SK-N-SH (cell line): ENCODE measurements around the gene JAK1. TPM values are rescaled to one million over a fixed set of nuclear protein-coding genes. Genes with fewer than 3 reads are reported as not detected.

Experiments used
- CTCF ChIA-PET: fragments of 300-600, 350-600 bp; formaldehyde crosslinking; extraction: SDS; loops from one replicate; lab custom pipeline; 2021; lab: Yijun Ruan, JAX
- POLR2A ChIA-PET: fragments of 350-600 bp; sonication (Branson Sonifier 250); formaldehyde crosslinking; extraction: SDS; loops from one replicate; lab custom pipeline; 2020; ENCODE audit warnings: antibody characterized with exemption, inconsistent platforms; lab: Yijun Ruan, JAX
- DNase-seq: peaks from one replicate; pipeline ENCODE4 v3.0.0; 2012
- H2AFZ ChIP-seq: fragments of 200-600 bp; sonication (generic); 2 replicates; pipeline ENCODE4 v1.8.1; 2016; ENCODE audit warnings: antibody characterized with exemption, mild to moderate bottlenecking, low read depth
- H3F3A ChIP-seq: fragments of 200-600 bp; sonication (generic); replicated peaks from 2 replicates; pipeline ENCODE3; 2016; ENCODE audit warnings: antibody characterized with exemption, mild to moderate bottlenecking; ENCODE audit not compliant: insufficient read depth
- H3K27ac ChIP-seq, 2 experiments: fragments of 200-500 bp in 1 of 2; fragments of 200-600 bp in 1 of 2; sonication (Bioruptor generic) in 1 of 2; sonication (generic), shearing (Covaris generic) in 1 of 2; 2 replicates each; pipeline versions ENCODE4 v1.5.1 to v1.6.1; 2014 to 2016; ENCODE audit warnings: low read depth in 2 of 2, inconsistent platforms in 1 of 2, low read length in 1 of 2, mild to moderate bottlenecking in 1 of 2, mixed read lengths in 1 of 2
- H3K27me3 ChIP-seq: fragments of 200-600 bp; sonication (generic), shearing (Covaris generic); 2 replicates; pipeline ENCODE4 v1.6.1; 2016; ENCODE audit warnings: mixed run types; ENCODE audit not compliant: insufficient read depth
- H3K36me3 ChIP-seq, 2 experiments: fragments of 200-500 bp in 1 of 2; fragments of 200-600 bp in 1 of 2; sonication (Bioruptor generic) in 1 of 2; sonication (generic) in 1 of 2; replicated peaks in 1 of 2; 2 replicates each; pipeline versions ENCODE3 to v1.5.1; 2014 to 2016; ENCODE audit warnings: low read length in 1 of 2, mild to moderate bottlenecking in 1 of 2; ENCODE audit not compliant: insufficient read depth in 2 of 2, control insufficient read depth in 1 of 2
- H3K4me1 ChIP-seq, 2 experiments: fragments of 200-500 bp in 1 of 2; fragments of 200-600 bp in 1 of 2; sonication (Bioruptor generic) in 1 of 2; sonication (generic), shearing (Covaris generic) in 1 of 2; 2 replicates each; pipeline versions ENCODE4 v1.5.1 to v1.6.1; 2014 to 2016; ENCODE audit warnings: low read depth in 1 of 2, low read length in 1 of 2, mixed run types in 1 of 2; ENCODE audit not compliant: insufficient read depth in 2 of 2, control insufficient read depth in 1 of 2
- H3K4me2 ChIP-seq: fragments of 200-600 bp; sonication (generic), shearing (Covaris generic); 2 replicates; pipeline ENCODE4 v1.6.1; 2017; ENCODE audit warnings: mixed run types
- H3K4me3 ChIP-seq, 2 experiments: fragments of 200-500 bp in 1 of 2; fragments of 200-600 bp in 1 of 2; sonication (Bioruptor generic) in 1 of 2; sonication (generic), shearing (Covaris generic) in 1 of 2; 2 replicates each; pipeline versions ENCODE4 v1.5.1 to v1.8.1; 2014 to 2016; ENCODE audit warnings: low read depth in 2 of 2, inconsistent platforms in 1 of 2, low read length in 1 of 2, mild to moderate bottlenecking in 1 of 2, mixed read lengths in 1 of 2, moderate library complexity in 1 of 2
- H3K79me2 ChIP-seq: fragments of 200-600 bp; sonication (generic); 2 replicates; pipeline ENCODE4 v1.8.1; 2017; ENCODE audit warnings: mild to moderate bottlenecking; ENCODE audit not compliant: insufficient read depth
- H3K9ac ChIP-seq: fragments of 200-600 bp; sonication (generic); 2 replicates; pipeline ENCODE4 v1.6.1; 2017; ENCODE audit warnings: mixed run types
- H3K9me2 ChIP-seq: fragments of 200-600 bp; sonication (generic); 2 replicates; pipeline ENCODE4 v1.6.1; 2017; ENCODE audit warnings: mixed run types
- H3K9me3 ChIP-seq: fragments of 200-600 bp; sonication (generic); 2 replicates; pipeline ENCODE4 v1.6.1; 2017; ENCODE audit warnings: mixed run types, mild to moderate bottlenecking, moderate library complexity
- H4K20me1 ChIP-seq: fragments of 200-600 bp; sonication (generic); 2 replicates; pipeline ENCODE4 v1.6.1; 2017; ENCODE audit warnings: mild to moderate bottlenecking, mixed run types; ENCODE audit not compliant: insufficient read depth
- ELF1 ChIP-seq: IDR thresholded peaks from 2 replicates; pipeline ENCODE4 v1.4.0; 2012
- EP300 ChIP-seq, 2 experiments: IDR thresholded peaks; 2 replicates each; pipeline versions ENCODE4 v1.4.0 to v1.6.1; 2012; ENCODE audit warnings: borderline replicate concordance in 1 of 2, low read depth in 1 of 2, low read length in 1 of 2
- EZH2phosphoT487 ChIP-seq: fragments of 200-600 bp; sonication (generic); IDR thresholded peaks from 2 replicates; pipeline ENCODE4 v1.6.1; 2017; ENCODE audit warnings: low read depth, mixed run types, mild to moderate bottlenecking, antibody characterized with exemption, moderate library complexity, borderline replicate concordance
- FOSL2 ChIP-seq: IDR thresholded peaks from 2 replicates; pipeline ENCODE4 v1.4.0; 2012; ENCODE audit warnings: low read depth, mild to moderate bottlenecking, moderate library complexity, borderline replicate concordance
- JUND ChIP-seq: IDR thresholded peaks from 2 replicates; pipeline ENCODE4 v1.4.0; 2012
- MEF2A ChIP-seq: IDR thresholded peaks from 2 replicates; pipeline ENCODE4 v1.4.0; 2012; ENCODE audit warnings: low read depth, borderline replicate concordance
- MXI1 ChIP-seq: IDR thresholded peaks from 2 replicates; pipeline ENCODE4 v1.6.1; 2012; ENCODE audit warnings: mild to moderate bottlenecking, low read depth, low read length, improper control_type of control experiment
- NFIC ChIP-seq: IDR thresholded peaks from 2 replicates; pipeline ENCODE4 v1.4.0; 2012; ENCODE audit warnings: borderline replicate concordance
- RFX5 ChIP-seq: IDR thresholded peaks from 2 replicates; pipeline ENCODE4 v1.6.1; 2012; ENCODE audit warnings: mild to moderate bottlenecking, improper control_type of control experiment, low read length
- TAF1 ChIP-seq: IDR thresholded peaks from 2 replicates; pipeline ENCODE4 v1.6.1; 2012; ENCODE audit warnings: low read depth, mild to moderate bottlenecking, low read length, moderate library complexity, borderline replicate concordance
- TCF12 ChIP-seq: IDR thresholded peaks from 2 replicates; pipeline ENCODE4 v1.4.0; 2012
- TEAD4 ChIP-seq: IDR thresholded peaks from 2 replicates; pipeline ENCODE4 v1.4.0; 2012; ENCODE audit warnings: mild to moderate bottlenecking, borderline replicate concordance; ENCODE audit not compliant: insufficient read depth
- WGBS: methylation state at CpG from one replicate; pipeline ENCODE4 v1.1.6; 2017; ENCODE audit warnings: low lambda C conversion rate; 5-methylcytosine and 5-hydroxymethylcytosine counted together
- polyA plus RNA-seq, 3 experiments: library from polyadenylated mRNA; depleted of rRNA; stranded (reverse); fragments of >200 nt; gene quantifications; 2 replicates each; pipeline ENCODE4 v1.2.3, GENCODE V29; 2012
- TF ChIP-seq, protein P1 (sequence below): IDR thresholded peaks from 2 replicates; pipeline ENCODE4; 2012
- TF ChIP-seq, protein P2 (sequence below): IDR thresholded peaks from 2 replicates; pipeline ENCODE4 v1.4.0; 2012; ENCODE audit warnings: low read depth, borderline replicate concordance
- TF ChIP-seq, protein P3 (sequence below): fragments of 150-350 bp; IDR thresholded peaks from 2 replicates; pipeline ENCODE4 v1.6.1; 2017; ENCODE audit warnings: antibody characterized with exemption, low read length, low read depth, borderline replicate concordance
- TF ChIP-seq, protein P4 (sequence below): IDR thresholded peaks from 2 replicates; pipeline ENCODE4 v1.4.0; 2012; ENCODE audit warnings: low read depth, borderline replicate concordance

JAK1 gene
- polyA plus RNA-seq, 1 of the 3 experiments (the other 2 are of a cell fraction) = 47.5 TPM

DNA sequence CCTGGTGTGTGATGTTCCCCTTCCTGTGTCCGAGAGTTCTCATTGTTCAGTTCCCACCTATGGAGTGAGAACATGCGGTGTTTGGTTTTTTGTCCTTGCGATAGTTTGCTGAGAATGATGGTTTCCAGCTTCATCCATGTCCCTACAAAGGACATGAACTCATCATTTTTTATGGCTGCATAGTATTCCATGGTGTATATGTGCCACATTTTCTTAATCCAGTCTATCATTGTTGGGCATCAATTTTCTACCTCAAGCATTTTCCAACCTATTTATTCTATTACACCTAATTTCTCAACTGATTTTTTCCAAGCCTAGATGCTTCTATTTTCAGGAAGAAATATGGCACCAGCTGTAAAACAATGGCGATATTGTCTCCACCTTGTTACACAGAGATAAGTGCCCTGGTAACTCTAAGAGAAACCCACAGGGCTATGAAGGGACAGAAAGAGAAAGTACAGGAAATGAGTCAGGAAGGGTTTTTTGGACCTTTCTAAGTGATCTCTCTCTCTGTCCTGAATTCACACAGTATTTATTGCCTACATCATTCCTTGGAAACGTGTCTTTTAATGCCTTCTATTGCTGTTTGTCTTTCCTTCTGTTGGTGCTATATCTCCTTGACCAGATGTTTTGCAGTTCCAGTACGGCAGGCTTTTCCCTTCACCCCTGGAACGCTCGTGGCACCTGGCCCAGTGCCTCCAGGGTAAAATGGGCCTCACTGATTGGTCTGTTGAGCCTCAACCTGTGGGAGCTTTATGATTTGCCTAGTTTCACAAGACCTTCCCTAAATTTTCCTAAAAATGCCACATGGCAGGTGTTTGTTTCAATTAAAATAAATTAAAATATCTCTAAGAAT lies 14.6 kb upstream of the JAK1 start:
- ChIA-PET CTCF (no interaction called here), POLR2A (no interaction called here)
- no peaks in the 10 kb centered on the region for H3K79me2 ChIP-seq
- peak overlapping the region in 1 of 2 experiments; percentile 17; a peak in 1 of 4 replicates for H3K27ac ChIP-seq
- no peaks in the 10 kb centered on the region for H3K27me3 ChIP-seq
- H2AFZ ChIP-seq = no peak overlapping the region
- no peaks in the 10 kb centered on the region for H3K9me3 ChIP-seq
- H4K20me1 ChIP-seq = no peaks in the 10 kb centered on the region
- H3K9ac ChIP-seq = no peak overlapping the region
- no peaks in the 10 kb centered on the region for H3K9me2 ChIP-seq
- no peak overlapping the region for H3K4me2 ChIP-seq
- 81% methylated on average over 8 of the region's 8 CpGs for WGBS
- DNase-seq = no peak
- no peaks in the 10 kb centered on the region for H3K36me3 ChIP-seq
- H3F3A ChIP-seq = no peaks in the 10 kb centered on the region
- H3K4me3 ChIP-seq = no peak overlapping the region
- H3K4me1 ChIP-seq = peaks cover 6 to 8% of the 10 kb centered on the region in 2 experiments; a peak in 2 of 4 replicates
- no peak for TF ChIP-seq MXI1
- TF ChIP-seq, protein P1, sequence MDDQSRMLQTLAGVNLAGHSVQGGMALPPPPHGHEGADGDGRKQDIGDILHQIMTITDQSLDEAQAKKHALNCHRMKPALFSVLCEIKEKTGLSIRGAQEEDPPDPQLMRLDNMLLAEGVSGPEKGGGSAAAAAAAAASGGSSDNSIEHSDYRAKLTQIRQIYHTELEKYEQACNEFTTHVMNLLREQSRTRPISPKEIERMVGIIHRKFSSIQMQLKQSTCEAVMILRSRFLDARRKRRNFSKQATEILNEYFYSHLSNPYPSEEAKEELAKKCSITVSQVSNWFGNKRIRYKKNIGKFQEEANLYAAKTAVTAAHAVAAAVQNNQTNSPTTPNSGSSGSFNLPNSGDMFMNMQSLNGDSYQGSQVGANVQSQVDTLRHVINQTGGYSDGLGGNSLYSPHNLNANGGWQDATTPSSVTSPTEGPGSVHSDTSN = no peak
- TF ChIP-seq TAF1 = no peak
- TF ChIP-seq JUND = no peak
- no peak for TF ChIP-seq TCF12
- no peak for TF ChIP-seq RFX5
- no peak for TF ChIP-seq ELF1
- no peak for TF ChIP-seq TEAD4

DNA sequence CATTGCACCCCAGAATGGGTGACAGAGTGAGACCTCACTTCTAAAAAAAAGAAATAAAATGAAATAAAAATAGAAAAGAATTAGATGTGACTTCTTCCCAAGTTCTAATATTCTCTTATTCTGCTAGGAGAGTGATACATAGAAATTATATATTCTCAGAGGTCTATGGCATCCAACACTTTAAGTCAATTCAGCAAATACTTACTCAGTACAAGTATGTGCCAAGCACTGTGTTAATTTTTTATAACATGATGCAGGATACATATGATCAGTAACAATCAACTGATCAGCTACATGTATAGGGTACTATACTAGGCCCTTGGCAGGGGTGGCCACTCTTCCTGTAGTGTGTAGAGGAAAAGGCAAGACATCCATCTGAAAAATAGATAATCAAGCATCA lies 13.0 kb upstream of the JAK1 start:
- ChIA-PET POLR2A (no interaction called here), CTCF (interaction anchor here (0.7 kb wide), 1 partner anchor 234 kb away, joined by 3 read pairs; no protein-coding TSS in a partner anchor)
- no peak overlapping the region for H2AFZ ChIP-seq
- no peaks in the 10 kb centered on the region for H4K20me1 ChIP-seq
- TF ChIP-seq, protein P2, sequence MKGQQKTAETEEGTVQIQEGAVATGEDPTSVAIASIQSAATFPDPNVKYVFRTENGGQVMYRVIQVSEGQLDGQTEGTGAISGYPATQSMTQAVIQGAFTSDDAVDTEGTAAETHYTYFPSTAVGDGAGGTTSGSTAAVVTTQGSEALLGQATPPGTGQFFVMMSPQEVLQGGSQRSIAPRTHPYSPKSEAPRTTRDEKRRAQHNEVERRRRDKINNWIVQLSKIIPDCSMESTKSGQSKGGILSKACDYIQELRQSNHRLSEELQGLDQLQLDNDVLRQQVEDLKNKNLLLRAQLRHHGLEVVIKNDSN = no peak
- TF ChIP-seq MXI1 (no peak), TEAD4 (no peak), EP300 (IDR thresholded peaks at IDR 0.05; ENCODE audit: borderline replicate concordance in 1 of 2, low read depth in 1 of 2, low read length in 1 of 2) (no peak), JUND (no peak), TCF12 (no peak), MEF2A (no peak), EZH2phosphoT487 (no peak), FOSL2 (no peak), NFIC (no peak)
- TF ChIP-seq, protein P3, sequence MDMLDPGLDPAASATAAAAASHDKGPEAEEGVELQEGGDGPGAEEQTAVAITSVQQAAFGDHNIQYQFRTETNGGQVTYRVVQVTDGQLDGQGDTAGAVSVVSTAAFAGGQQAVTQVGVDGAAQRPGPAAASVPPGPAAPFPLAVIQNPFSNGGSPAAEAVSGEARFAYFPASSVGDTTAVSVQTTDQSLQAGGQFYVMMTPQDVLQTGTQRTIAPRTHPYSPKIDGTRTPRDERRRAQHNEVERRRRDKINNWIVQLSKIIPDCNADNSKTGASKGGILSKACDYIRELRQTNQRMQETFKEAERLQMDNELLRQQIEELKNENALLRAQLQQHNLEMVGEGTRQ = no peak
- TF ChIP-seq, protein P1 = no peak
- TF ChIP-seq, protein P4, sequence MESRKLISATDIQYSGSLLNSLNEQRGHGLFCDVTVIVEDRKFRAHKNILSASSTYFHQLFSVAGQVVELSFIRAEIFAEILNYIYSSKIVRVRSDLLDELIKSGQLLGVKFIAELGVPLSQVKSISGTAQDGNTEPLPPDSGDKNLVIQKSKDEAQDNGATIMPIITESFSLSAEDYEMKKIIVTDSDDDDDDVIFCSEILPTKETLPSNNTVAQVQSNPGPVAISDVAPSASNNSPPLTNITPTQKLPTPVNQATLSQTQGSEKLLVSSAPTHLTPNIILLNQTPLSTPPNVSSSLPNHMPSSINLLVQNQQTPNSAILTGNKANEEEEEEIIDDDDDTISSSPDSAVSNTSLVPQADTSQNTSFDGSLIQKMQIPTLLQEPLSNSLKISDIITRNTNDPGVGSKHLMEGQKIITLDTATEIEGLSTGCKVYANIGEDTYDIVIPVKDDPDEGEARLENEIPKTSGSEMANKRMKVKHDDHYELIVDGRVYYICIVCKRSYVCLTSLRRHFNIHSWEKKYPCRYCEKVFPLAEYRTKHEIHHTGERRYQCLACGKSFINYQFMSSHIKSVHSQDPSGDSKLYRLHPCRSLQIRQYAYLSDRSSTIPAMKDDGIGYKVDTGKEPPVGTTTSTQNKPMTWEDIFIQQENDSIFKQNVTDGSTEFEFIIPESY = no peak
- no peaks in the 10 kb centered on the region for H3K9me2 ChIP-seq
- H3F3A ChIP-seq = no peaks in the 10 kb centered on the region
- H3K36me3 ChIP-seq = no peaks in the 10 kb centered on the region
- no peak overlapping the region for H3K9ac ChIP-seq
- no peak overlapping the region for H3K27ac ChIP-seq
- peaks cover 6 to 8% of the 10 kb centered on the region in 2 experiments; a peak in 2 of 4 replicates for H3K4me1 ChIP-seq
- no peak overlapping the region for H3K4me3 ChIP-seq
- H3K4me2 ChIP-seq = no peak overlapping the region
- DNase-seq = no peak
- H3K27me3 ChIP-seq = no peaks in the 10 kb centered on the region
- no peaks in the 10 kb centered on the region for H3K9me3 ChIP-seq
- H3K79me2 ChIP-seq = no peaks in the 10 kb centered on the region
